ENCODE results near the gene CD44.
A peak's percentile ranks its signal among the peaks of the same experiment; 100 is the strongest.

Gene CD44

GRCh38 chr11:35250621-35251020, 111.7 kb downstream of the CD44 start:
- in situ Hi-C loops (cut with MboI; ENCODE audit: low pct_unique_long_range_greater_than_20kb, low sequenced_read_pairs, unreplicated experiment), result no loop called here
- DNase-seq (ENCODE audit: low spot score), result no peak

GRCh38 chr11:35253237-35253636, 114.3 kb downstream of the CD44 start:
- in situ Hi-C loops (cut with MboI; ENCODE audit: low pct_unique_long_range_greater_than_20kb, low sequenced_read_pairs, unreplicated experiment), result no loop called here
- no peak for DNase-seq (ENCODE audit: low spot score)
- no peak for TF ChIP-seq CTCF (IDR thresholded peaks at IDR 0.05; ENCODE audit: extremely low read depth, insufficient read depth, missing control alignments)

More at GRCh38 chr11:35250621-35251020, 111.7 kb downstream of the CD44 start:
- no peak for TF ChIP-seq CTCF (IDR thresholded peaks at IDR 0.05; ENCODE audit: extremely low read depth, insufficient read depth, missing control alignments)

GRCh38 chr11:35255514-35255913, 116.5 kb downstream of the CD44 start:
- in situ Hi-C loops (cut with MboI; ENCODE audit: low pct_unique_long_range_greater_than_20kb, low sequenced_read_pairs, unreplicated experiment), result no loop called here
- TF ChIP-seq CTCF (IDR thresholded peaks at IDR 0.05; ENCODE audit: extremely low read depth, insufficient read depth, missing control alignments), result no peak
- no peak for DNase-seq (ENCODE audit: low spot score)

- in situ Hi-C loops (cut with MboI; ENCODE audit: low pct_unique_long_range_greater_than_20kb, low sequenced_read_pairs, unreplicated experiment), result no loop called here
- no peak for DNase-seq (ENCODE audit: low spot score)
- TF ChIP-seq CTCF (IDR thresholded peaks at IDR 0.05; ENCODE audit: extremely low read depth, insufficient read depth, missing control alignments), result no peak
Observed at GRCh38 chr11:35256296-35256695, 117.3 kb downstream of the CD44 start.

- no peak for TF ChIP-seq CTCF (IDR thresholded peaks at IDR 0.05; ENCODE audit: extremely low read depth, insufficient read depth, missing control alignments)
- peak; percentile 66 for DNase-seq (ENCODE audit: low spot score)
- in situ Hi-C loops (cut with MboI; ENCODE audit: low pct_unique_long_range_greater_than_20kb, low sequenced_read_pairs, unreplicated experiment), result no loop called here
Observed at GRCh38 chr11:35257281-35257680, 118.3 kb downstream of the CD44 start.

- in situ Hi-C loops (cut with MboI; ENCODE audit: low pct_unique_long_range_greater_than_20kb, low sequenced_read_pairs, unreplicated experiment), result no loop called here
- TF ChIP-seq CTCF (IDR thresholded peaks at IDR 0.05; ENCODE audit: extremely low read depth, insufficient read depth, missing control alignments), result no peak
- DNase-seq (ENCODE audit: low spot score), result no peak
Observed at GRCh38 chr11:35259529-35259928, 120.6 kb downstream of the CD44 start.
